ENCODE results near the gene LGI4.

The LGI4 gene

DNA sequence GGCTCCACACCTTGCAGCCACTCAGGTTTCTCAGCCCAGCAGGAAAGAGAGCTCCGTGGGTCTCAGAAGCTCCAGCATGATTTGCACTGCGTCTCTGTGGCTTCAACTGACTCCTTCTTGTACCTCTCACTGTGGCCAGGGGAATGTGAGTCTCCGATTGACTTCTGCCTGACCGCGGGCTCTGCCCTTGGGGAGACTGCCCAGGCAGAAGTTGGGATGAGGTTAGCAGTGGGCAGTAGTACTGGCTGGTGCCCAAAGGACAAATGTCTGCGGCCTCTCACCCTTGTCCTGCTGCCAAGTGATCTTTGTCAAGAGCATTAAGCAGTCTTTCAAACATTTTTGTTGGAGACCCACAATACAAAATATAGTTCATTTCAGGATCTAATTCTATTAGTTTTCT lies 53.7 kb downstream of the LGI4 start:
- no peak for DNase-seq

GRCh38 chr19:35080613-35081170 lies 54.2 kb downstream of the LGI4 start:
- no peak for DNase-seq

- no peak for DNase-seq
These were observed 55.0 kb downstream of the LGI4 start for GRCh38 chr19:35079826-35080225.

GRCh38 chr19:35077411-35078223 lies 57.2 kb downstream of the LGI4 start:
- DNase-seq, result no peak

- no peak for DNase-seq
These were observed 58.2 kb downstream of the LGI4 start for GRCh38 chr19:35076657-35077056.

DNA sequence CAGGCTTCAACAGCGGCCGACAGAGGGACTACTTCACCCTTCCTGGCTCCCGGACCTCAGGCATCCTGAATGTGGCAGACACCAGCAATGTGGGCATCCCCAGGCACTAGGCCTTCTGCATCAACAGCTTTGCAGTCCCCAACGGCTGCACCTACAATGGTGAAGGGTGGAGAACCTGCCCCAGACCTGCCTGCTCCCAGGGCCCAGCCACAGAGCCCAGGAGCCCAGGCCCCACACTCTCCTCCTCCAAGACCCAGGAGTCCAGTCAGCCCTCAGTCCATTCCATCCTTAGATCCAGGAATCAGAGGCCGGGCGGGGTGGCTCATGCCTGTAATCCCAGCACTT lies 58.9 kb downstream of the LGI4 start:
- DNase-seq, result no peak

GRCh38 chr19:35075202-35076025 lies 59.4 kb downstream of the LGI4 start:
- no peak for DNase-seq
